HepG2 (cell line): ENCODE data around the gene BPGM. TPM values are rescaled to one million over a fixed set of nuclear protein-coding genes. Genes with fewer than 3 reads are reported as not detected.

Experiments
- ATAC-seq: fragments of 200-7000 bp; cut with Tn5 transposase; 3 replicates; pipeline ENCODE4 v1.9.1; 2020; ENCODE audit warnings: mild to moderate bottlenecking, moderate library complexity
- BruUV-seq: library from RNA; stranded (reverse); fragments of 400-500 nt; replicated peaks from 2 replicates; lab custom pipeline; 2021; lab: Mats Ljungman, UMichigan
- CTCF ChIA-PET: fragments of 300-600 bp; formaldehyde crosslinking; extraction: SDS; loops from one replicate; lab custom pipeline; 2021; ENCODE audit warnings: low total read pairs, inconsistent platforms, low intra/inter-chr PET ratio; lab: Yijun Ruan, JAX
- POLR2A ChIA-PET: fragments of 350-600 bp; sonication (Branson Sonifier 250); formaldehyde crosslinking; loops from one replicate; lab custom pipeline; 2020; ENCODE audit warnings: antibody characterized with exemption, inconsistent platforms; lab: Yijun Ruan, JAX
- DNase-seq: peaks from one replicate; pipeline ENCODE4 v3.0.0-alpha.2; 2015; ENCODE audit warnings: low spot score
- FAIRE-seq: peaks from 3 replicates; lab custom pipeline; 2011; peaks lifted over from hg19 to GRCh38; lab: Jason Lieb, UNC
- H2AFZ ChIP-seq: one replicate; pipeline ENCODE4 v1.6.1; 2011; ENCODE audit warnings: low read length, inconsistent platforms
- H3K27ac ChIP-seq: fragments of 300-600 bp; 3 replicates; pipeline ENCODE4 v1.8.0; 2011; ENCODE audit warnings: mixed run types, mild to moderate bottlenecking, mixed read lengths, low read length, inconsistent platforms; ENCODE audit not compliant: insufficient read depth; ENCODE audit errors: extremely low read length
- H3K27me3 ChIP-seq, 2 experiments: fragments of 200-600 bp in 1 of 2; 2 replicates in 1 of 2; 3 replicates in 1 of 2; pipeline versions ENCODE4 v1.6.0 to v1.8.0; 2011; ENCODE audit warnings: low read length in 2 of 2, mild to moderate bottlenecking in 2 of 2, moderate library complexity in 2 of 2, inconsistent platforms in 1 of 2; ENCODE audit not compliant: insufficient read depth in 2 of 2, control insufficient read depth in 1 of 2
- H3K36me3 ChIP-seq, 2 experiments: fragments of 200-600 bp in 1 of 2; replicated peaks in 1 of 2; 2 replicates in 1 of 2; 3 replicates in 1 of 2; pipeline versions ENCODE4 v1.5.1 to v1.8.0; 2011; ENCODE audit warnings: low read length in 2 of 2, inconsistent platforms in 1 of 2; ENCODE audit not compliant: insufficient read depth in 2 of 2, control insufficient read depth in 1 of 2
- H3K4me1 ChIP-seq: 2 replicates; pipeline ENCODE4 v1.5.1; 2012; ENCODE audit warnings: low read length, inconsistent platforms; ENCODE audit not compliant: insufficient read depth
- H3K4me2 ChIP-seq: 2 replicates; pipeline ENCODE4 v1.6.0; 2011; ENCODE audit warnings: low read depth, low read length, inconsistent platforms
- H3K4me3 ChIP-seq, 3 experiments: fragments of 200-600 bp in 1 of 3; sonication (generic), shearing (Covaris generic) in 1 of 3; replicated peaks in 1 of 3; 2 replicates each; pipeline ENCODE4 v1.5.1; 2011 to 2016; ENCODE audit warnings: low read length in 3 of 3, inconsistent platforms in 2 of 3, low read depth in 2 of 3, mild to moderate bottlenecking in 2 of 3, control low read depth in 1 of 3, mixed read lengths in 1 of 3; ENCODE audit not compliant: insufficient read depth in 1 of 3
- H3K79me2 ChIP-seq: one replicate; pipeline ENCODE4 v1.6.1; 2011; ENCODE audit warnings: low read length, inconsistent platforms; ENCODE audit not compliant: insufficient read depth
- H3K9ac ChIP-seq: 2 replicates; pipeline ENCODE4 v1.6.0; 2011; ENCODE audit warnings: mild to moderate bottlenecking, low read depth, low read length, inconsistent platforms; ENCODE audit not compliant: insufficient read depth
- H3K9me3 ChIP-seq: 2 replicates; pipeline ENCODE4 v1.5.1; 2012; ENCODE audit warnings: mild to moderate bottlenecking, low read length
- H4K20me1 ChIP-seq: 2 replicates; pipeline ENCODE4 v1.6.0; 2011; ENCODE audit warnings: inconsistent platforms, mild to moderate bottlenecking, low read length, moderate library complexity; ENCODE audit not compliant: insufficient read depth
- CENPT ChIP-seq: sonication (generic); formaldehyde crosslinking; IDR thresholded peaks from 2 replicates; pipeline ENCODE4 v1.8.0; 2022; ENCODE audit warnings: low read depth, mild to moderate bottlenecking, moderate library complexity, missing genetic modification reagents
- ETV5 ChIP-seq: IDR thresholded peaks from 2 replicates; pipeline ENCODE4 v1.6.1; 2018; ENCODE audit warnings: missing biosample characterization, missing genetic modification reagents, inconsistent platforms, borderline replicate concordance
- FOXP1 ChIP-seq, 2 experiments: fragments of 450-650 bp in 1 of 2; IDR thresholded peaks; 2 replicates each; pipeline ENCODE4 v1.6.1; 2017 to 2018; ENCODE audit warnings: antibody characterized with exemption in 1 of 2
- HHEX ChIP-seq: IDR thresholded peaks from 2 replicates; pipeline ENCODE4 v1.6.1; 2016; ENCODE audit warnings: control low read depth
- HOXD1 ChIP-seq: sonication (generic); formaldehyde crosslinking; IDR thresholded peaks from 2 replicates; pipeline ENCODE4 v1.5.0; 2020; ENCODE audit warnings: missing genetic modification reagents
- MXI1 ChIP-seq: IDR thresholded peaks from 3 replicates; pipeline ENCODE4 v1.6.1; 2012; ENCODE audit warnings: low read depth, low read length, inconsistent platforms, borderline replicate concordance
- SETDB1 ChIP-seq: sonication (generic); formaldehyde crosslinking; IDR thresholded peaks from 2 replicates; pipeline ENCODE4 v1.5.1; 2020; ENCODE audit warnings: missing genetic modification reagents, mild to moderate bottlenecking, borderline replicate concordance
- SMAD3 ChIP-seq: sonication (generic); formaldehyde crosslinking; IDR thresholded peaks from 2 replicates; pipeline ENCODE4 v1.4.0; 2020; ENCODE audit warnings: missing genetic modification reagents
- TSC22D2 ChIP-seq: sonication (generic); formaldehyde crosslinking; IDR thresholded peaks from 2 replicates; pipeline ENCODE4 v1.5.1; 2020; ENCODE audit warnings: missing genetic modification reagents, mild to moderate bottlenecking, borderline replicate concordance
- WGBS: methylation state at CpG from one replicate; pipeline ENCODE4 v1.1.6; 2017; ENCODE audit warnings: low lambda C conversion rate; 5-methylcytosine and 5-hydroxymethylcytosine counted together
- in situ Hi-C: cut with HindIII; loops from 2 replicates; pipeline ENCODE4 v1.10.0; 2017; ENCODE audit warnings: low pct_unique_long_range_greater_than_20kb; ENCODE audit not compliant: extremely low pct_ligation_motif_present
- intact Hi-C: fragments of 100-400 bp; cut with micrococcal nuclease; formaldehyde crosslinking; loops from one replicate; pipeline ENCODE4 v1.10.0; 2022; ENCODE audit not compliant: unreplicated experiment
- polyA plus RNA-seq, 8 experiments: library from polyadenylated mRNA; depleted of rRNA in 3 of 8; stranded (reverse) in 7 of 8; unstranded in 1 of 8; fragments of >200 nt; fragmentation: Illumina TruSeq in 4 of 8; extraction: Trizol in 4 of 8; gene quantifications; 2 replicates each; pipeline versions ENCODE4 v1.2.1 to v1.2.3, GENCODE V29; 2011 to 2016; ENCODE audit warnings: low read depth in 4 of 8, missing spikeins in 1 of 8, mixed read lengths in 1 of 8; ENCODE audit not compliant: insufficient read depth in 1 of 8
- total RNA-seq, 5 experiments: library from RNA; depleted of rRNA; stranded (reverse); fragments of >200 nt; fragmentation: Illumina TruSeq; extraction: Trizol; gene quantifications; 2 replicates each; pipeline ENCODE4 v1.2.3, GENCODE V29; 2016; ENCODE audit warnings: low read depth in 1 of 5
- TF ChIP-seq, protein P1 (sequence below): IDR thresholded peaks from 2 replicates; pipeline ENCODE4 v1.6.1; 2016; ENCODE audit warnings: control low read depth
- TF ChIP-seq, protein P2 (sequence below): sonication (generic); formaldehyde crosslinking; IDR thresholded peaks from 2 replicates; pipeline ENCODE4 v1.8.1; 2022; ENCODE audit warnings: mild to moderate bottlenecking, missing genetic modification reagents

The BPGM gene
- total and polyA plus RNA-seq, 2 of the 13 experiments (the other 11 are each of a cell fraction or from before 2014, with no cell fraction given): 4.0 to 7.5 TPM

DNA sequence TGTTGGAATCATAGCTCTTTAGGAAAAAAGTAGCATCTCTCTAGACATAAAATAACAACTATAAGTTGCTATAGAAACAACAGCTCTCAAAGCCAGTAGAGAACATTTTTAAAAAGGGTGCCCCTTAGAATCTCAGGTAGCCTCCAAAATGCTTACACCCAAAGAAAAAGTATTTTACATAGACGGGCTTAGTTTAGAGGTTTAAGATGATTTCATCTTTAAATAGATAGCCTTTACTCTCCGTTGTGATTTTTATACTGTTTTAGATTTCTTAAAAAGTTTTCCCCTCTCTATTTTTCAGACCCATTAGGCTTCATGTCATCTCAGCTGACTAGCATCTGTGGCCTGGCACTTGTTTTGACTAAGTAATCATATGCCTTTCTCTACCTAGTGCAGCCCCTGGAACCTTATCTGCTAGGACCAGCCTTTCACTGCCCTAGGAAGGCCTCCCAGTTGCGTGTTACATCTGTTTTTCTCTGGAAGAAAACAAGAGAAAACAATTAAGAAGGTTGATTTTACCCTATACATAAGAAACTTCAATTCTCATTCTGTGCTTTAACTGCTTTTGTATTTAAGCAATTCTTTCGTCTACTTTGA, 6.9 kb upstream of the BPGM start:
- no peak for FAIRE-seq
- 10% methylated on average over 4 of the region's 4 CpGs for WGBS
- ChIA-PET CTCF (no interaction called here), POLR2A (no interaction called here)
- DNase-seq: no peak
- intact Hi-C loops: no loop called here
- BruUV-seq: no TSS peak
- Histone ChIP-seq H3K27ac (no peak overlapping the region), H3K27me3 (no peaks in the 10 kb centered on the region), H4K20me1 (no peaks in the 10 kb centered on the region), H3K4me3 (no peak overlapping the region), H3K4me1 (peaks cover under 1% of the 10 kb centered on the region; the same call in 1 of the 2 replicates), H3K4me2 (no peak overlapping the region), H2AFZ (no peak overlapping the region), H3K36me3 (no peaks in the 10 kb centered on the region), H3K9me3 (no peaks in the 10 kb centered on the region), H3K79me2 (no peaks in the 10 kb centered on the region), H3K9ac (no peak overlapping the region)
- TF ChIP-seq SETDB1 (CRISPR knock-in tag) (no peak), SMAD3 (CRISPR knock-in tag) (no peak), HHEX (CRISPR knock-in tag) (no peak), FOXP1 (IDR thresholded peaks at IDR 0.05) (no peak), FOXP1 (CRISPR knock-in tag; IDR thresholded peaks at IDR 0.05) (no peak), HOXD1 (CRISPR knock-in tag) (no peak), TSC22D2 (CRISPR knock-in tag) (no peak), CENPT (CRISPR knock-in tag) (no peak), MXI1 (no peak), ETV5 (no peak)
- TF ChIP-seq, protein P1, sequence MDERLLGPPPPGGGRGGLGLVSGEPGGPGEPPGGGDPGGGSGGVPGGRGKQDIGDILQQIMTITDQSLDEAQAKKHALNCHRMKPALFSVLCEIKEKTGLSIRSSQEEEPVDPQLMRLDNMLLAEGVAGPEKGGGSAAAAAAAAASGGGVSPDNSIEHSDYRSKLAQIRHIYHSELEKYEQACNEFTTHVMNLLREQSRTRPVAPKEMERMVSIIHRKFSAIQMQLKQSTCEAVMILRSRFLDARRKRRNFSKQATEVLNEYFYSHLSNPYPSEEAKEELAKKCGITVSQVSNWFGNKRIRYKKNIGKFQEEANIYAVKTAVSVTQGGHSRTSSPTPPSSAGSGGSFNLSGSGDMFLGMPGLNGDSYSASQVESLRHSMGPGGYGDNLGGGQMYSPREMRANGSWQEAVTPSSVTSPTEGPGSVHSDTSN (CRISPR knock-in tag): no peak
- TF ChIP-seq, protein P2, sequence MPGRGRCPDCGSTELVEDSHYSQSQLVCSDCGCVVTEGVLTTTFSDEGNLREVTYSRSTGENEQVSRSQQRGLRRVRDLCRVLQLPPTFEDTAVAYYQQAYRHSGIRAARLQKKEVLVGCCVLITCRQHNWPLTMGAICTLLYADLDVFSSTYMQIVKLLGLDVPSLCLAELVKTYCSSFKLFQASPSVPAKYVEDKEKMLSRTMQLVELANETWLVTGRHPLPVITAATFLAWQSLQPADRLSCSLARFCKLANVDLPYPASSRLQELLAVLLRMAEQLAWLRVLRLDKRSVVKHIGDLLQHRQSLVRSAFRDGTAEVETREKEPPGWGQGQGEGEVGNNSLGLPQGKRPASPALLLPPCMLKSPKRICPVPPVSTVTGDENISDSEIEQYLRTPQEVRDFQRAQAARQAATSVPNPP (CRISPR knock-in tag): no peak
- in situ Hi-C loops: no loop called here
- ATAC-seq: no peak
